ENCODE measurements around the gene MANSC1. TPM values are rescaled to one million over a fixed set of nuclear protein-coding genes. Genes with fewer than 3 reads are reported as not detected.

MANSC1 gene
- total RNA-seq, 1 experiment from 2014 or later = 9.1 TPM

GRCh38 chr12:12364787-12365445 is 14.9 kb upstream of the MANSC1 start:
- H2AFZ ChIP-seq (ENCODE audit: low read length) = no peak overlapping the region
- no peak overlapping the region for H3K27ac ChIP-seq (ENCODE audit: insufficient read length, low read depth, low read length)
- H3K27me3 ChIP-seq (ENCODE audit: insufficient read depth, low read length) = no peaks in the 10 kb centered on the region
- H3K18ac ChIP-seq (ENCODE audit: insufficient read length, low read depth, low read length) = no peak overlapping the region
- no peak overlapping the region for H2BK15ac ChIP-seq (ENCODE audit: low read depth, low read length)
- H3K9me3 ChIP-seq (ENCODE audit: control insufficient read depth, low read depth, low read length) = no peaks in the 10 kb centered on the region
- H2AK5ac ChIP-seq (ENCODE audit: insufficient read length, low read length) = no peak overlapping the region
- no peak overlapping the region for H2BK120ac ChIP-seq (ENCODE audit: low read depth, low read length, poor library complexity, severe bottlenecking)
- H3K56ac ChIP-seq (ENCODE audit: insufficient read length, low read depth, low read length) = no peak overlapping the region
- no peak overlapping the region for H4K8ac ChIP-seq (replicated peaks; ENCODE audit: insufficient read length, low read depth, low read length)
- no peaks in the 10 kb centered on the region for H3K79me2 ChIP-seq (ENCODE audit: insufficient read depth, low read length)
- H3K9ac ChIP-seq (ENCODE audit: extremely low read depth, insufficient read length, low read length) = no peak overlapping the region
- H3T11ph ChIP-seq (ENCODE audit: low read length) = no peak overlapping the region
- no peak overlapping the region for H2BK20ac ChIP-seq (ENCODE audit: low read depth, low read length, poor library complexity, severe bottlenecking)
- H3K79me1 ChIP-seq (ENCODE audit: insufficient read depth, low read depth, low read length, poor library complexity, severe bottlenecking) = no peaks in the 10 kb centered on the region
- no peak overlapping the region for H4K91ac ChIP-seq (ENCODE audit: insufficient read length, low read depth, low read length)
- no peaks in the 10 kb centered on the region for H4K20me1 ChIP-seq (ENCODE audit: control insufficient read depth, insufficient read depth, insufficient read length)
- no CpG with 5 or more reads among the region's 4 CpGs for WGBS (ENCODE audit: extremely low coverage, insufficient read length, low lambda C conversion rate)
- no peak overlapping the region for H3K14ac ChIP-seq (ENCODE audit: insufficient read depth, low read length)
- H3K4me1 ChIP-seq (ENCODE audit: insufficient read depth, low read length) = peaks cover 2% of the 10 kb centered on the region; the same call in 1 of the 2 replicates
- Mint-ChIP-seq H3K27ac (no peak overlapping the region; a peak in 2 of 7 replicates), H3K4me1 (peaks cover 0 to 9% of the 10 kb centered on the region in 2 experiments; a peak in 3 of 4 replicates), H3K36me3 (ENCODE audit: insufficient read depth in 1 of 3, low read depth in 3 of 3) (no peaks in the 10 kb centered on the region; a peak in 2 of 7 replicates), H3K9me3 (no peaks in the 10 kb centered on the region), H3K27me3 (ENCODE audit: low read depth) (no peaks in the 10 kb centered on the region; the same call in 1 of the 2 replicates), H3K4me3 (no peak overlapping the region)
- no peak for DNase-seq
- no peak overlapping the region for H2BK12ac ChIP-seq (ENCODE audit: insufficient read length, low read depth, low read length)
- no peak overlapping the region for H3K4ac ChIP-seq (ENCODE audit: low read depth, low read length)
- H4K5ac ChIP-seq (ENCODE audit: insufficient read length, low read depth, low read length) = no peak overlapping the region
- H3K23me2 ChIP-seq (ENCODE audit: insufficient read length, low read depth, low read length, poor library complexity, severe bottlenecking) = no peaks in the 10 kb centered on the region
- no peak overlapping the region for H3K4me2 ChIP-seq (ENCODE audit: insufficient read depth, insufficient read length, low read length)
- H2BK5ac ChIP-seq (ENCODE audit: insufficient read length, low read length) = no peak overlapping the region
- no peak overlapping the region for H3K23ac ChIP-seq (ENCODE audit: insufficient read length, low read depth, low read length)
- TF ChIP-seq CTCF (conservative IDR thresholded peaks at IDR 0.05) = no peak
